Activated CD4-positive, alpha-beta T cell treated with anti-CD3 and anti-CD28 coated beads, Interleukin-2, Interleukin-4, amounts not matched to agents 100 ng/mL and 50 ng/mL, durations not matched to agents 16 hours and 8 hours (primary cell): ENCODE data around the gene RNF32.
"Not testable (repeated sequence)": the region's sequence is repeated elsewhere in the genome, so short reads cannot be mapped to it uniquely, and the experiment has no call there.

Experiments
- DNase-seq: peaks from one replicate; pipeline ENCODE4 v3.0.0-alpha.2; 2020; ENCODE audit warnings: low spot score

Gene RNF32

GRCh38 chr7:156675721-156676120, 35.1 kb downstream of the RNF32 start:
- no peak for DNase-seq

GRCh38 chr7:156676263-156676662, 35.7 kb downstream of the RNF32 start:
- DNase-seq: no peak

DNA sequence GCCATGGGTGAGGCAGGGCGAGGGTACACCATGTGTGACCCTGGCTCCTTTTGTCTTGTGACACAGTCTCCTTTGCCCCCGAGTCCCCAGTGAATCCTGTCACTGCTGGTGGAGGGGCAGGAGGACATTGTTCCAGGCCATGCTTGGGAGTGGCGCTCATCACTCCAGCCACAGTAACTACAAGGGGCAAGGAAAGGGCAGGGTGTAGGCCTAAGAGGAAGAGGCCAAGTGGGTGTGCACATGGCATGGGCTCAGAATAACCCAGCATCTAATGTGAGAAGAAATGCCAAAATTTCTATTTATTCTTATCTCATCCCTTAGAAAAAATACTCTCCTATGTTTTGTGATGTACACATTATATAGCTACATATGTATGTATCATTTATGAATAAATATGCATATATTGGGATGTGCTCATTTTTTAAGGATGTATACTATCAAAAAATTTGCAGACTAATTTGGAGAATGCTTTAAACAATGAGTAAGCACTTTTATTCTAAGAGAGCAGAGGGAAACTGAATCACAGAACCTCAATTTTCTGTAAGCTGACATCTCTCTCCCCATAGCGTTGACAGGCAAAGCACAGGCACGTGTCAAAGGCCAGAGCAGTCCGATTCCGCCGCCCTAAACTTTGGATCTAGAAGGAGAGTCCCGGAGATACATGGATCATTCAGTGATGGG, 36.9 kb downstream of the RNF32 start:
- no peak for DNase-seq

DNA sequence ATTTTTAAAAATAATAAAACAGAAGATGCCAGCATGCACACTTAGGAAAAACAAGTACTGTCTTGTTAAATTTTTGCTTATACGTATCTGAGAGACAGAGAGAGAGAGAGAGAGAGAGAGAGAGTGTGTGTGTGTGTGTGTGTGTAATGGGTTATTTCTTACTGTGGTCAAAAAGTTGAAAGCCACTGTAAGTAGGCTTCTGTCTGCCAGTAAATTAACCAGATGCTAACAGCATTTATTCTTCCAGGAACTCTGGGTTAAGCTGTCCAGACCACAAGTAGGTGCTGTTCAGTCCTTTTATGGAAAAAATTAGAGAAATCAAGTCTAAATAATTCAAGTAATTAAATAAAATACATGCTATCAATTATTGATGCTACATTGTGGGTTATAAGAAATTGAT, 39.7 kb downstream of the RNF32 start:
- no peak for DNase-seq

DNA sequence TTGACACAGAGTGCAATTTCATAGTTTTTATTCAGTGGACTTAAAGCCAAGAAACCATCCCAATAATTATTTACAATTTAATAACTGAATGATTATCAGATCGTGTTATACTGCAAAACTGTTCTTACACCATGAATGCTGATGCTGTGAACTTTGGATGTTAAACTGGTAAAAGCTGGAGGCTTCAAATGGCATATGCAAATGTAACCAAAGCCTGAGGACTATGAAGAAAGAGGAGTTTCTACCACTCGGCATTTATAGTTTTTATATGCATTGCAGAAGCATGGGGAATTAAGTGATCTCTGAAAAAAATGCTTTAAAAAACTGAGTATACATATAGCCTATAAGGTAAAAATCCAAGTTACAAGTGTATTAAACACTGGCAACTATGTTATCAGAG, 42.4 kb downstream of the RNF32 start:
- no peak for DNase-seq

DNA sequence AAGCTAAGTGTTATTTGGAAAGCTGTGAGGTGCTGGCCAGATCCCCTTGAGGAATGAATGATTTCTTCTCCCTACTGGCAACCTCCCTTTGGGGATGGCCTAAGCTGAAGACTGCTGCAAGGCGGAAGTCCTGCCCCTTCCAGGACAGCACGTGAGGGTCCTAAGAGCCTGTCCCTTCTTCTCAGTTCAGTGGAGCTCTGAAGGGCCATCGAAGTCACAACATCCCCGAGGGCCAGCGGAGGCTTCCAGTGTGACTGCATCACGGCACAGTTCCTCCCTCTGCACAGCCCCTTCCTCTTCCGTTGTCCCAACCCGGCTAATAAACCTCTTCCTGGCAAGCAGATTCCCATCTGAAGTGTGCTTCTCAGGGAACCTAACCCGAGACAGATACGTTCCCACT, 43.7 kb downstream of the RNF32 start:
- DNase-seq: no peak

DNA sequence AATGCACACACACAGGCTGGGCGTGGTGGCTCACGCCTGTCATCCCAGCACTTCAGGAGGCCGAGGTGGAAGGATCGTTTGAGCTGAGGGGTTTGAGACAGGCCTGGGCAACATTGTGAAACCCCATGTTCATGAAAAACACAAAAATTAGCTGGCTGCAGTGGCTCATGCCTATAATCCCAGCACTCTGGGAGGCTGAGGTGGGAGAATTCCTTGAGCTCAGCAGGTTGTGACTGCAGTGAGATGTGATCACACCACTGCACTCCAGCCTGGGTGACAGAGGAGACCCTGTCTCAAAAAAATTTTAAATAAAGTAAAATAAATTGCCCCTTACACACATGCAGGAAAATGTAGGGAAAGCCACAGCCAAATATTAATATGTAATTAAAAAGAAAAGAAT, 44.1 kb downstream of the RNF32 start:
- DNase-seq: no peak

GRCh38 chr7:156691764-156692163, 51.2 kb downstream of the RNF32 start:
- no peak for DNase-seq

- DNase-seq: no peak
These were observed 52.3 kb downstream of the RNF32 start for GRCh38 chr7:156692849-156693248.

DNA sequence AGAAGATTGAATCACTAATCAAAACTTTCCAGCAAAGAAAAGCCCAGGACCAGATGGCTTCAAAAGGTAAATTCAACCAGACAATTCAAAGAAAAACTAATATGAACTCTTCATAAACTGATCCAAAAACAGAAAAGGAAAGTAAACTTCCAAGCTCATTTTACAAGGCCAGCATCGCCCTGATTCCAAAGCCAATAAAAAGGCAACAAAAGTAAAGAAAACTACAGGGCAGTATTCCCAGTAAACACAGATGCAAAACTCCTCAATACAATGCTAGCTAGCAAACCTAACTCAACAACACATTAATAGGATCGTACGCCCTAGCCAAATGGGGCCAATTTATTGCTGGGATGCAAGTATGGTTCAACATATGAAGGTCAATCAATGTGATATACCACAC, 53.1 kb downstream of the RNF32 start:
- DNase-seq: no peak

DNA sequence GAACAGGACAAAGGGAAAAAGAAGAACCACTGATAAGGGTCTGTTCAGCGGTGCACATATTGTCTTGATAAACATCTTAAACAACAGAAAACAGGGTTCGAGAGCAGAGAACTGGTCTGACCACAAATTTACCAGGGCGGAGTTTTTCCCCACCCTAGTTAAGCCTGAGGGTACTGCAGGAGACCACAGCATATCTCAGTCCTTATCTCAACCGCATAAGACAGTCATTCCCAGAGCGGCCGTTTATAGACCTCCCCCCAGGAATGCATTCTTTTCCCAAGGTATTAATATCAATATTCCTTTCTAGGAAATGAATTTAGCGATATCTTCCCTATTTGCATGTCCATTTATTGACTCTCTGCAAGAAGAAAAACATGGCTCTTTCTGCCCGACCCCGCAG, 56.7 kb downstream of the RNF32 start:
- not testable (repeated sequence) for DNase-seq

- DNase-seq: not testable (repeated sequence)
These were observed 57.9 kb downstream of the RNF32 start for GRCh38 chr7:156698512-156698911.

DNA sequence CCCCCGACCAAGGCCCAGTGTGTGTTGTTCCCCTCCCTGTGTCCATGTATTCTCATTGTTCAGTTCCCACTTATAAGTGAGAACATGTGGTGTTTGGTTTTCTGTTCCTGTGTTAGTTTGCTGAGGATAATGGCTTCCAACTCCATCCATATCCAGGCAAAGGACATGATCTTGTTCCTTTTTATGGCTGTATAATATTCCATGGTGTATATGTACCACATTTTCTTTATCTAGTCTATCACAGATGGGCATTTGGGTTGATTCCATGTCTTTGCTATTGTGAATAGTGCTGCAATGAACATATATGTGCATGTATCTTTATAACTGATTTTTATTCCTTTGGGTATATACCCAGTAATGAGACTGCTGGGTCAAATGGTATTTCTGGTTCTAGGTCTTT, 61.2 kb downstream of the RNF32 start:
- not testable (repeated sequence) for DNase-seq

DNA sequence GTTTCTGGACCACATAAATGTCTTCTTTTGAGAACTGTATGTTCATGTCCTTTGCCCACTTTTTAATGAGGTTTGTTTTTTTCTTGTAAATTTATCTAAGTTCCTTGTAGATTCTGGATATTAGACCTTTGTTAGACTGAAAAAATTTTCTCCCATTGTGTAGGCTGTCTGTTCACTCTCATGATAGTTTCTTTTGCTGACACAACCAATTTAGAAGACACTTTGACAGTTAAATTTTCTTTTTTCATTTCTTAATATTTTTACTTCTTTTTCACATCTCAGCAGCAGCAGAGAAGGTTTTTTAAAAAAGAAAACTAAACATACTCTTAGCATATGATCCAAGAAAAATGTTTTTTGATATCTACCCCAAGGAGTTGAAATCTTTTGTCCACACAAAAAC, 61.8 kb downstream of the RNF32 start:
- DNase-seq: no peak

DNA sequence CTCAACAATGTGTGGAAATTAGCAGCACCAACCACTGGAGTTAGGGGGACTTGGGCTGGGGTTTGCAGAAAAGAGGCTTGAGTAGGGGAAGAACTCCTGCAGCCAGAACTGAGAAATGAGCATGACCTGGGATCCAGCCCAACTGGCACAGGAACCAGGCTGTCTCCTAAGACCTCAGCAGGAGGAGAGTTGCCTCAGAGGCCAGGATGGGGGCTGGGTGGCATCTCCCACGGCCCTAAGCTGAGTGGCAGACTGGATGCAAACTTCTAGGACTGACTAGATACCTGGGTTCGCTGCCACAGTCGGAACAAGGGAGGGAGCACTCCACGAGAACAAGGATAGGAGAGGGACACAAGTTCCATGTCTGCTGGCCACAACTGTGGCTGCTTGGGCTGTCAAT, 62.6 kb downstream of the RNF32 start:
- no peak for DNase-seq

DNA sequence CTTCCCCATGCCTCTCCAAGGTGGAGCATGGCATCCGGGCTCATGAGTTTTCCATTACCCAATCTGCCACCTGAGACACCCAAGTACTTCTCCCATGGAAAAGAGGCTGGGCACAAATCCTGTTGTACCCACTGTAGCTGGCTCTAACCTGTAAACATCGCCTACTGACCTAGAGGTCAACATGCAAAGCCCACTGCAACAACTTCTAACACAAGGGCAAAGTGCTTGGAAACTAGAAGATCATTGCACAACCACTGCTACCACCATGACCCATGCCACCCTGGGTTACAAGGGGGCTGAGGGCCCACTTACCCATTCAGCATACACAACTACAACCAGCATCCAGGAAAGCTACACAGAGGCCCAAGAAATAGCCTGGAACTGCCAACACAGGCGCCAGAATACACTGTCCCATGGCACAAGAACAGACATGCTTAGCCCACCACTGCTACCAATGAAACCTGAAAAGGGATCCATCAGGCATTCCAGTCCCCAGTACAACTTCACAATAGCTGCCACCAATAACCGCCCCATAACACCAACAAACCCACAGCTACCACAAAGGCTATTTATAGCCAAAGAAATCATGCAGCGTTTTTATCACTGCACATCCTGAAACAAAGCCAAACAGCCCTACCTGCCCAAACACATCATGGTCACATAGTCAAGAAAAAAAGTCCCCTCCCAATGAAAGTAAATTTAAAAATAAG, 63.4 kb downstream of the RNF32 start:
- no peak for DNase-seq

GRCh38 chr7:156722043-156722826, 81.7 kb downstream of the RNF32 start:
- DNase-seq: no peak

GRCh38 chr7:156725073-156725472, 84.5 kb downstream of the RNF32 start:
- no peak for DNase-seq

GRCh38 chr7:156725936-156726335, 85.4 kb downstream of the RNF32 start:
- no peak for DNase-seq
